CD14-positive monocyte (primary cell): ENCODE data around the gene DSP. TPM values are rescaled to one million over a fixed set of nuclear protein-coding genes. Genes with fewer than 3 reads are reported as not detected.

Experiments used
- DNase-seq, 3 donors: peaks; one replicate each; pipeline ENCODE4 v3.0.0-alpha.2; 2011 to 2022
- H2AFZ ChIP-seq: 2 replicates; pipeline ENCODE4 v1.6.0; 2012; ENCODE audit warnings: mild to moderate bottlenecking, low read depth, low read length, inconsistent platforms; ENCODE audit not compliant: insufficient read depth, poor library complexity, severe bottlenecking
- H3K27ac ChIP-seq, 2 donors: 1 replicate in 1 of 2; 2 replicates in 1 of 2; pipeline ENCODE4 v1.5.1; 2012 to 2013; ENCODE audit warnings: low read length in 2 of 2, control low read depth in 1 of 2, inconsistent platforms in 1 of 2, low read depth in 1 of 2, mild to moderate bottlenecking in 1 of 2
- H3K27me3 ChIP-seq, 2 donors: one replicate each; pipeline versions ENCODE4 v1.6.0 to v1.6.1; 2011 to 2013; ENCODE audit warnings: low read length in 2 of 2; ENCODE audit not compliant: control insufficient read depth in 2 of 2, insufficient read depth in 2 of 2
- H3K36me3 ChIP-seq, 2 donors: replicated peaks in 1 of 2; 1 replicate in 1 of 2; 2 replicates in 1 of 2; pipeline versions ENCODE4 v1.5.1 to v1.6.1; 2012 to 2013; ENCODE audit warnings: low read length in 2 of 2, control low read depth in 1 of 2, inconsistent platforms in 1 of 2, mild to moderate bottlenecking in 1 of 2; ENCODE audit not compliant: insufficient read depth in 2 of 2, control insufficient read depth in 1 of 2
- H3K4me1 ChIP-seq, 2 donors: 1 replicate in 1 of 2; 2 replicates in 1 of 2; pipeline versions ENCODE4 v1.5.1 to v1.6.1; 2012 to 2013; ENCODE audit warnings: low read length in 2 of 2, control low read depth in 1 of 2, inconsistent platforms in 1 of 2, mild to moderate bottlenecking in 1 of 2, moderate library complexity in 1 of 2; ENCODE audit not compliant: insufficient read depth in 2 of 2, control insufficient read depth in 1 of 2
- H3K4me2 ChIP-seq: replicated peaks from 2 replicates; pipeline ENCODE3; 2012; ENCODE audit warnings: low read length, moderate library complexity, mild to moderate bottlenecking; ENCODE audit not compliant: poor library complexity, severe bottlenecking; ENCODE audit errors: extremely low read depth
- H3K4me3 ChIP-seq, 3 experiments: fragments of 200-600 bp in 1 of 3; sonication (generic) in 1 of 3; replicated peaks in 1 of 3; 1 replicate in 2 of 3; 2 replicates in 1 of 3; pipeline ENCODE4 v1.5.1; 2011 to 2013; ENCODE audit warnings: low read length in 3 of 3, mild to moderate bottlenecking in 3 of 3, control low read depth in 2 of 3, low read depth in 2 of 3, inconsistent platforms in 1 of 3, moderate library complexity in 1 of 3
- H3K79me2 ChIP-seq: 2 replicates; pipeline ENCODE4 v1.6.0; 2012; ENCODE audit warnings: mild to moderate bottlenecking, control low read depth, inconsistent platforms, low read length, moderate library complexity; ENCODE audit not compliant: insufficient read depth
- H3K9ac ChIP-seq: 2 replicates; pipeline ENCODE4 v1.6.0; 2017; ENCODE audit warnings: low read length, mild to moderate bottlenecking; ENCODE audit not compliant: insufficient read depth, poor library complexity, severe bottlenecking
- H3K9me3 ChIP-seq, 2 donors: replicated peaks in 1 of 2; 1 replicate in 1 of 2; 2 replicates in 1 of 2; pipeline versions ENCODE4 v1.5.1 to v1.6.1; 2012 to 2013; ENCODE audit warnings: low read length in 2 of 2, control low read depth in 1 of 2; ENCODE audit not compliant: control insufficient read depth in 1 of 2, insufficient read depth in 1 of 2
- H4K20me1 ChIP-seq: 2 replicates; pipeline ENCODE4 v1.6.0; 2012; ENCODE audit warnings: mild to moderate bottlenecking, low read length, control low read depth, moderate library complexity; ENCODE audit not compliant: insufficient read depth
- H3K27ac Mint-ChIP-seq, 7 donors: one replicate each; pipeline ENCODE4 v1.8.0; 2020; ENCODE audit warnings: mild to moderate bottlenecking in 7 of 7, mixed read lengths in 7 of 7, moderate library complexity in 6 of 7, inconsistent platforms in 2 of 7
- H3K27me3 Mint-ChIP-seq, 3 donors: one replicate each; pipeline ENCODE4 v1.8.0; 2021 to 2022; ENCODE audit warnings: low read depth in 3 of 3, mild to moderate bottlenecking in 3 of 3, mixed read lengths in 3 of 3, moderate library complexity in 3 of 3, inconsistent platforms in 1 of 3
- H3K36me3 Mint-ChIP-seq, 2 donors: one replicate each; pipeline ENCODE4 v1.8.0; 2020; ENCODE audit warnings: mixed read lengths in 2 of 2, inconsistent platforms in 1 of 2, mild to moderate bottlenecking in 1 of 2
- H3K4me1 Mint-ChIP-seq: one replicate; pipeline ENCODE4 v1.8.0; 2020; ENCODE audit warnings: mild to moderate bottlenecking, mixed read lengths
- H3K4me3 Mint-ChIP-seq, 2 donors: one replicate each; pipeline ENCODE4 v1.8.0; 2020; ENCODE audit warnings: mild to moderate bottlenecking in 2 of 2, mixed read lengths in 2 of 2, moderate library complexity in 1 of 2
- H3K9me3 Mint-ChIP-seq, 7 donors: one replicate each; pipeline ENCODE4 v1.8.0; 2020 to 2022; ENCODE audit warnings: mixed read lengths in 7 of 7, mild to moderate bottlenecking in 6 of 7, moderate library complexity in 6 of 7, inconsistent platforms in 2 of 7
- CTCF ChIP-seq: fragments of 200-600 bp; IDR thresholded peaks from one replicate; pipeline ENCODE4 v1.8.0; 2022; ENCODE audit warnings: antibody characterized with exemption, mild to moderate bottlenecking
- WGBS: methylation state at CpG from one replicate; pipeline ENCODE4 v1.1.5; 2013; ENCODE audit warnings: missing lambda C conversion rate; ENCODE audit not compliant: insufficient coverage; 5-methylcytosine and 5-hydroxymethylcytosine counted together
- intact Hi-C, 2 donors: fragments of 100-400 bp; cut with micrococcal nuclease; formaldehyde crosslinking; loops; one replicate each; pipeline versions ENCODE4 v1.15.0 to v1.15.1; 2023
- polyA plus RNA-seq, 3 donors: library from polyadenylated mRNA; depleted of rRNA in 1 of 3; unstranded in 2 of 3; stranded (reverse) in 1 of 3; fragments of 300-500 nt in 2 of 3; fragments of >200 nt in 1 of 3; fragmentation: Illumina TruSeq in 2 of 3; gene quantifications; 1 replicate in 2 of 3; 2 replicates in 1 of 3; pipeline ENCODE4 v1.2.3, GENCODE V29; 2012 to 2021

DSP gene
- polyA plus RNA-seq, 3 donors, result not detected

GRCh38 chr6:7529141-7529540 lies 12.3 kb upstream of the DSP start:
- H3K9me3 ChIP-seq, result no peaks in the 10 kb centered on the region
- H3K4me1 Mint-ChIP-seq, result peaks cover 7% of the 10 kb centered on the region
- peaks cover 28 to 47% (median 37%) of the 10 kb centered on the region in 3 donors for H3K27me3 Mint-ChIP-seq
- H3K27ac ChIP-seq, result no peak overlapping the region
- WGBS, result no CpG with 5 or more reads among the region's 6 CpGs
- no peak overlapping the region for H3K4me2 ChIP-seq
- no peaks in the 10 kb centered on the region for H3K36me3 Mint-ChIP-seq
- peaks cover 19 to 40% of the 10 kb centered on the region in 2 donors for H3K27me3 ChIP-seq
- H3K79me2 ChIP-seq, result no peaks in the 10 kb centered on the region
- peaks cover 0 to 4% of the 10 kb centered on the region in 2 donors for H3K4me1 ChIP-seq
- H2AFZ ChIP-seq, result no peak overlapping the region
- peak overlapping the region in 1 of 2 donors; percentile 22 for H3K4me3 Mint-ChIP-seq
- no peak for DNase-seq
- no peak overlapping the region for H3K4me3 ChIP-seq
- no peak overlapping the region for H3K27ac Mint-ChIP-seq
- no peaks in the 10 kb centered on the region for H4K20me1 ChIP-seq
- no peak for TF ChIP-seq CTCF
- H3K9me3 Mint-ChIP-seq, result peaks cover 0 to under 1% (median 0%) of the 10 kb centered on the region in 7 donors
- H3K36me3 ChIP-seq, result no peaks in the 10 kb centered on the region
- no peak overlapping the region for H3K9ac ChIP-seq
- intact Hi-C loops, result no loop called here

GRCh38 chr6:7532232-7532631 lies 9.2 kb upstream of the DSP start:
- Histone ChIP-seq H3K4me1 (no peaks in the 10 kb centered on the region), H3K4me2 (no peak overlapping the region), H3K79me2 (no peaks in the 10 kb centered on the region), H3K27ac (no peak overlapping the region), H3K9me3 (no peaks in the 10 kb centered on the region), H3K36me3 (no peaks in the 10 kb centered on the region), H3K9ac (no peak overlapping the region), H3K4me3 (no peak overlapping the region), H4K20me1 (no peaks in the 10 kb centered on the region), H2AFZ (no peak overlapping the region), H3K27me3 (peaks cover 29 to 59% of the 10 kb centered on the region in 2 donors)
- Mint-ChIP-seq H3K36me3 (no peaks in the 10 kb centered on the region), H3K27ac (no peak overlapping the region), H3K27me3 (peaks cover 46 to 56% (median 54%) of the 10 kb centered on the region in 3 donors), H3K4me1 (no peaks in the 10 kb centered on the region), H3K4me3 (no peak overlapping the region), H3K9me3 (peaks cover 0 to 3% (median 0%) of the 10 kb centered on the region in 7 donors)
- no peak for TF ChIP-seq CTCF
- intact Hi-C loops, result no loop called here
- 87% methylated on average over 6 of the region's 6 CpGs for WGBS
- DNase-seq, result no peak
